Loucy (cell line): ENCODE results near the gene AGBL1.

Experiments used
- H2AFZ ChIP-seq: fragments of 200-600 bp; sonication (generic); 2 replicates; pipeline ENCODE4 v1.6.0; 2016; ENCODE audit warnings: antibody characterized with exemption, mild to moderate bottlenecking, low read length, moderate library complexity
- H3F3A ChIP-seq: fragments of 200-600 bp; 2 replicates; pipeline ENCODE4 v1.6.0; 2016; ENCODE audit warnings: antibody characterized with exemption, low read depth, mild to moderate bottlenecking
- H3K27me3 ChIP-seq: fragments of 200-600 bp; sonication (generic); 2 replicates; pipeline ENCODE4 v1.6.1; 2014; ENCODE audit warnings: low read length, mild to moderate bottlenecking; ENCODE audit not compliant: insufficient read depth, poor library complexity, severe bottlenecking
- H3K36me3 ChIP-seq: fragments of 200-600 bp; sonication (generic); 2 replicates; pipeline ENCODE4 v1.6.1; 2016; ENCODE audit warnings: low read length; ENCODE audit not compliant: insufficient read depth
- H3K4me1 ChIP-seq: fragments of 200-600 bp; sonication (generic); 2 replicates; pipeline ENCODE4 v1.5.1; 2014; ENCODE audit warnings: low read length, mild to moderate bottlenecking; ENCODE audit not compliant: insufficient read depth, poor library complexity, severe bottlenecking
- H3K4me2 ChIP-seq: fragments of 200-600 bp; sonication (generic); 2 replicates; pipeline ENCODE4 v1.6.0; 2014; ENCODE audit warnings: antibody characterized with exemption, low read length, low read depth, mild to moderate bottlenecking; ENCODE audit not compliant: poor library complexity, severe bottlenecking
- H3K4me3 ChIP-seq: fragments of 200-600 bp; sonication (generic); 2 replicates; pipeline ENCODE4 v1.5.1; 2014; ENCODE audit warnings: low read length, mild to moderate bottlenecking, mixed read lengths; ENCODE audit not compliant: poor library complexity, severe bottlenecking
- H3K79me2 ChIP-seq: fragments of 200-600 bp; sonication (generic); 2 replicates; pipeline ENCODE4 v1.6.1; 2014; ENCODE audit warnings: low read length; ENCODE audit not compliant: insufficient read depth
- H3K9ac ChIP-seq: fragments of 200-600 bp; sonication (generic); 2 replicates; pipeline ENCODE4 v1.6.0; 2014; ENCODE audit warnings: mild to moderate bottlenecking, low read depth, low read length, moderate library complexity; ENCODE audit not compliant: poor library complexity, severe bottlenecking
- H3K9me2 ChIP-seq: fragments of 200-600 bp; sonication (generic); replicated peaks from 2 replicates; pipeline ENCODE4 v1.6.1; 2016; ENCODE audit warnings: low read depth, low read length, mixed read lengths
- H3K9me3 ChIP-seq: fragments of 200-600 bp; sonication (generic); 2 replicates; pipeline ENCODE4 v1.6.1; 2014; ENCODE audit warnings: mild to moderate bottlenecking, antibody characterized with exemption, low read length, low read depth; ENCODE audit not compliant: insufficient read depth
- H4K20me1 ChIP-seq: fragments of 200-600 bp; sonication (generic); 2 replicates; pipeline ENCODE4 v1.6.0; 2014; ENCODE audit warnings: antibody characterized with exemption, low read length, mild to moderate bottlenecking; ENCODE audit not compliant: insufficient read depth, poor library complexity, severe bottlenecking
- CTCF ChIP-seq: fragments of 200-600 bp; sonication (generic); conservative IDR thresholded peaks from 2 replicates; pipeline ENCODE4 v1.5.1; 2014; ENCODE audit warnings: mild to moderate bottlenecking, antibody characterized with exemption, low read length
- EZH2phosphoT487 ChIP-seq: fragments of 200-600 bp; IDR thresholded peaks from 2 replicates; pipeline ENCODE4 v1.6.1; 2018; ENCODE audit warnings: antibody characterized with exemption, mild to moderate bottlenecking, moderate library complexity, borderline replicate concordance

AGBL1 gene

GRCh38 chr15:86392874-86393273, 313.2 kb downstream of the AGBL1 start:
- H3K4me2 ChIP-seq, result no peak overlapping the region
- H3K9ac ChIP-seq, result no peak overlapping the region
- no peaks in the 10 kb centered on the region for H3K27me3 ChIP-seq
- no peaks in the 10 kb centered on the region for H3K9me2 ChIP-seq
- H3F3A ChIP-seq, result no peaks in the 10 kb centered on the region
- H3K9me3 ChIP-seq, result no peaks in the 10 kb centered on the region
- TF ChIP-seq CTCF, result no peak
- TF ChIP-seq EZH2phosphoT487, result no peak
- no peaks in the 10 kb centered on the region for H3K4me1 ChIP-seq
- H2AFZ ChIP-seq, result no peak overlapping the region
- no peaks in the 10 kb centered on the region for H3K79me2 ChIP-seq
- H3K36me3 ChIP-seq, result no peaks in the 10 kb centered on the region
- no peak overlapping the region for H3K4me3 ChIP-seq
- H4K20me1 ChIP-seq, result no peaks in the 10 kb centered on the region

GRCh38 chr15:86394866-86395265, 315.2 kb downstream of the AGBL1 start:
- Histone ChIP-seq H3K9ac (no peak overlapping the region), H3K9me2 (no peaks in the 10 kb centered on the region), H2AFZ (no peak overlapping the region), H3K36me3 (no peaks in the 10 kb centered on the region), H3F3A (no peaks in the 10 kb centered on the region), H3K79me2 (no peaks in the 10 kb centered on the region), H3K4me3 (no peak overlapping the region), H3K4me2 (no peak overlapping the region), H3K27me3 (no peaks in the 10 kb centered on the region), H3K9me3 (no peaks in the 10 kb centered on the region), H3K4me1 (no peaks in the 10 kb centered on the region), H4K20me1 (no peaks in the 10 kb centered on the region)
- no peak for TF ChIP-seq EZH2phosphoT487

- no peaks in the 10 kb centered on the region for H3K79me2 ChIP-seq
- H4K20me1 ChIP-seq, result no peaks in the 10 kb centered on the region
- no peaks in the 10 kb centered on the region for H3K9me2 ChIP-seq
- no peaks in the 10 kb centered on the region for H3F3A ChIP-seq
- no peak overlapping the region for H3K4me3 ChIP-seq
- no peaks in the 10 kb centered on the region for H3K9me3 ChIP-seq
- H3K4me2 ChIP-seq, result no peak overlapping the region
- no peak overlapping the region for H3K9ac ChIP-seq
- H3K4me1 ChIP-seq, result no peaks in the 10 kb centered on the region
- H2AFZ ChIP-seq, result no peak overlapping the region
- no peaks in the 10 kb centered on the region for H3K27me3 ChIP-seq
- TF ChIP-seq CTCF, result no peak
- TF ChIP-seq EZH2phosphoT487, result no peak
- no peaks in the 10 kb centered on the region for H3K36me3 ChIP-seq
These were observed 319.6 kb downstream of the AGBL1 start for GRCh38 chr15:86399041-86399954.
